ENCODE measurements around the gene DHX9.

- TF ChIP-seq CTCF (IDR thresholded peaks at IDR 0.05) = no peak
- no peak for TF ChIP-seq EP300 (IDR thresholded peaks at IDR 0.05)
- no peak for TF ChIP-seq RCOR1 (IDR thresholded peaks at IDR 0.05; ENCODE audit: low read depth, low read length)
- TF ChIP-seq MAFK (IDR thresholded peaks at IDR 0.05; ENCODE audit: partially characterized antibody) = no peak
- no peak for TF ChIP-seq EHMT2 (IDR thresholded peaks at IDR 0.05; ENCODE audit: low read depth)
- no peak for TF ChIP-seq JUNB (IDR thresholded peaks at IDR 0.05)
- TF ChIP-seq POLR2A (IDR thresholded peaks at IDR 0.05; ENCODE audit: low read length) = no peak
- TF ChIP-seq USF2 (IDR thresholded peaks at IDR 0.05) = no peak
- no peak for TF ChIP-seq HOXB13 (CRISPR knock-in tag; IDR thresholded peaks at IDR 0.05; ENCODE audit: low read depth)
- TF ChIP-seq ELK1 (IDR thresholded peaks at IDR 0.05; ENCODE audit: low read depth, low read length) = no peak
- TF ChIP-seq RFX5 (IDR thresholded peaks at IDR 0.05) = no peak
- no peak for TF ChIP-seq MAX (IDR thresholded peaks at IDR 0.05)
- TF ChIP-seq PHF8 (IDR thresholded peaks at IDR 0.05; ENCODE audit: borderline replicate concordance, low read depth) = no peak
- TF ChIP-seq REST (IDR thresholded peaks at IDR 0.05) = no peak
These were observed 45.7 kb downstream of the DHX9 start for GRCh38 chr1:182884872-182885271.
